ENCODE measurements around the gene RGP1.
A peak's percentile ranks its signal among the peaks of the same experiment; 100 is the strongest.

RGP1 gene

GRCh38 chr9:35743880-35744518, 5.1 kb upstream of the RGP1 start:
- no peak for DNase-seq (ENCODE audit: low read depth in 2 of 2)

DNA sequence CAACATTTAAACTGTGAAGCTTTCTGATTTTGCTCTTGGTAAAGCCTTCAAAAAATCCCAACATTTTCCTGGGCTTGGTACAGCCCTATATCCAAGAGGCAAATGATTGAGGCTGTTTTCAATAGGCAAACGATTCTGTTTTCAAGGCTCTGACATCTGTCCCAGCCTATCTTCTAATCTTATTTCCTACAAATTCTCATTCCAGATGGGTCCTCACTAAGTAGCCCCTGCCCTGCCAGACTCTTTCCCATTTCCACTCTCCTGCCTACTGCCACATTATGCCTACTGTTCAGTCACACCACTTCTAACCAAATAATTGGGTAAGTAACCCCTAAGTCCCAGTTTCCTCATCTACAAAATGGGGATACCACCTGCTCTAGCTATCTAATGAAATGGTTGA, 3.5 kb upstream of the RGP1 start:
- no peak for DNase-seq (ENCODE audit: low read depth in 2 of 2)

DNA sequence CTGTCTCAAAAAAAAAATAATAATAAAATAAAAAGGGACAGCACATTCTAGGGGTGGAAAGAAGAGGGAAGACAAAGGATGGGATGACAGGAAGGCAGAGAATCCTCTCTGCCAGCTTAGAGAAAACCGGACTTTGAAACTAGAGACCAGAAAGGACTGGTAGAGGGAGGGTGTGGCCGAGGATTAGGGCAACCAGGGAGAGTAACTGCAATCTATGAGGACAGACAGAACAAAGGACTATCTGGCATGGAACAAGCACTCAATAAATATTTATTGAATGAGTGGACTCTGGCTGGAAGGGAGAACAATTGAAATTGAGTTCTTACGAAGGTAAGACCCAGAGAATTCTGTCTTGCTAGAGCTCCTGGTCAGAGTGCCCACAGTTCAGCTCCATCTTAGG, 2.5 kb upstream of the RGP1 start:
- DNase-seq (ENCODE audit: low read depth in 2 of 2), result no peak

DNA sequence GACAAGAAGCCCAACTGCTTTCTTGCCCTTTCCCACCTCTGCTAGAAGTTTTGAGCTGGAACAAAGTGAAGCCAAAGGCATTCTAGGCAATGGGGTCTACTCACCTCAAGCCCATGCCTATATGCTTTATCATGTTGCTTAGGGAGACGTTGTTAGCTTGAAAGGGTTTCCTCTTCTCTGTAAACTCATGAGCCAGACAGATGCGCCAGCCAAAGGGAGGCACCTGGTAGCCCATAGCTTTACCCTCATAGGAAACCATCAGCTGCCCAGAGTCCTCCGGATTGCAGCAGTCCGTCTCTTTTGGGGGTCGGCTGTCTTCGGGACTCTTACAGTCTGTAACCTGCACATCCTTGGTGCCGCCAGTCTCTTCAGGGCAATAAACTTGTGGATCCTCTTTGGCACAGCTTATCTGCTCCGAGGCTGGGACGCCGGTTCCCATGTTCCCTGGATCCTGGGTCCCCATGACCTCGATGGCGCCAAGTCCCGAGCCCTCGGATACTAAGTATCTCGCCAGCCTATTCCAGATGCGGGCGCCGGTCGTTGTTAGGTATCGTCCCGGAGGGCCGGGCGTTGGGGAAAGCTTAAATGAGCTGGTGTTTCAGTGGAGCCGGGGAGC, 737 bp upstream of the RGP1 start:
- DNase-seq (ENCODE audit: low read depth in 2 of 2), result no peak

GRCh38 chr9:35749515-35750255, 598 bp downstream of the RGP1 start:
- peak in 1 of 2 experiments; percentile 29 for DNase-seq (ENCODE audit: low read depth in 2 of 2)

DNA sequence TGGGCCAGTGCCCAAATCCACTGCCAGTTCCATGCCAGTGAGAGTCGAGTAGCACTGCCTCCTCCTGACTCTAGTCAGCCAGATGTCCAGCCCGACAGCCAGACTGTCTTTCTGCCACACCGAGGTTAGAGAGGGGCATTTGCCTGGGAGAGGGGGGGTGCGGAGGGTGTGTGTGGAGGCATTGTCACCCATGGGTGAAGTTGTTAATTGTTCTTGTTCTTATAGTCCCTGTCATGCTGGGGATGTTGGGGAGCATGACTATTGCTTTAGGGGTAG, 1.1 kb downstream of the RGP1 start:
- DNase-seq (ENCODE audit: low read depth in 2 of 2), result no peak

DNA sequence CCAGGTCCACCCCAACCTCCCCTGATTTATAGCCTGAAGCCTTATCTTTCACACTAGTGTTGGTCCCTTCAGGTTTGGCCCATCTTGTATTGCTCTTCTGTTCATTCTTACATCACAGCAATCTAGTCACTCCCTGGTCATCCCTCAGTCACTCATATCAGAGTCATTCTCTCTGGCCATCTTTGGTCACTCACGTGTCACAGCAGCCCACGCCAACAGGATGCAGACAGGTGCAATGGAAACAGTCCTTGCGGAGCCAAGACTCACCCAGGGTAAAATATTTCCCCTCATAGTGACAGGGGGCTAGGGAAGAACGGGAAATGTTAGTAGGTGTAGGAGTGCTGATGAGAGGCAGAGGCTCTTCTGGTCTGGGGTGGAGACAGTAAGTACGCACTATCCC, 4.4 kb downstream of the RGP1 start:
- DNase-seq (ENCODE audit: low read depth in 2 of 2), result no peak

- no peak for DNase-seq (ENCODE audit: low read depth in 2 of 2)
Measured at GRCh38 chr9:35754264-35754663, 5.2 kb downstream of the RGP1 start, which contains the start of gene MSMP. MSMP (minus strand) TSS chr9:35754276; CDS start chr9:35754129, 147 bp downstream.

DNA sequence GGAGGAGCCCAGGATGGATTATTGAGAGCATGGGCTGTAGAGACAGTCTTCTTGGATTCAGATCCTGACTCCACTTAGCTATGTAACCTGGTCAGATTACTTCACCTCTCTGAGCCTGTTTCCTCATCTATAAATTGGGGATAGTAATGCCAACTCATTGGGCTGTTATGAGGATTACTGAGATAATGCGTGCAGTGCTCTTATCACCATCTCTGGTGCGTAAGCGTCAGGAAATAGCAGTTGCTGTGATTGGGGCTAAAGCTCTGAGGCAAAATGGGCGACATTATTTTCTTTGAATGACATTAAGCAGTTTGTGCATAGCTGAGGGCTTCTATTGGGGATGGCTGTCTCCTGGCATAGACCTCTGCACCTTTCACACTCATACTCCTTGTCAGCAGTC, 6.0 kb downstream of the RGP1 start:
- no peak for DNase-seq (ENCODE audit: low read depth in 2 of 2)

DNA sequence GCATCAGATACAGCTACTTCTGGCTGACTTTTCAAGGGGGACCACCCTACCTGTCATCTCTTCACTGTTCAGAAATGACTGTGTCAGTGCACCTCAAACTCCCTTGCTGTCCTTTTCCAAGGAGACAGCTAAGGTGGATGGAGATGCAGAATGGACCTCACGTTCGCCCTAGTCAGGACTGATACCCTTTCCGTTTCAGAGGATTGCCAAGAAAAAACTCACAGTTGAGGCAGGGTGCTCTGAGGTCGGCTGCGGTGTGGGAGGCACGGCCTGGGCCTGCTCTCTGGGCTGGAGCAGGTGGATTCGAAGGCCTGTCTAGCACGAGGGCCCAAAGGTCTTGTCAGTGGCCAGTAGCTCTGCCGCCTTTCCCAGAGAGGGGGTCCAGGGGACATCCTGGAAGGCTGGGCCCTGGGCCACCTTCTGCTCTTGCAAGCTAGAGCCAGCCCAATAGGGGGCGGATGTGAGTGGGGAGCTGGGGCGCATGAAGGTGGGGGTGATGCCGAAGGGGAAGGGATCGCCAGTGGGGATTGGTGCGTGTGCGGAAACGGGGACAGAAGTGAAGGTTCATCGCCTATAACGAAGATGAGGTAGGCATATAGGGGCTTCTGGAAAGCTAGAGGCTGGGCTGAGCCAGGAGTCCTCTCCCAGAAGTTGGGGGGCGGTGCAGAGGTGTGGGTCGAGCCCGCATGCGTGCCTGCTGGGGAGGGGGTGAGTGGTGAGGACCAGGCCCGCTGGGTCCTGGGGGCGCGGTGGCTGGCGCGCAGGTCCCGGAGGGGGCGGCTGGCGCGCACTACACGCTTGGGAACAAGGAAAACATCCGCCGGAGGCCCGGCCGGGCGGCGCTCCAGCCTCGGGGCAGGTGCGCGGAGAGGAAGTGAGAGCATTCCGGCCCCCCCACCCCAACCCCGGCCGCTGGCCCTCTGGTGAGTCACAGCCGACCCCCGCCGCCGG, 7.5 kb downstream of the RGP1 start:
- peak; percentile 65 to 84 for DNase-seq (ENCODE audit: low read depth in 2 of 2)

DNA sequence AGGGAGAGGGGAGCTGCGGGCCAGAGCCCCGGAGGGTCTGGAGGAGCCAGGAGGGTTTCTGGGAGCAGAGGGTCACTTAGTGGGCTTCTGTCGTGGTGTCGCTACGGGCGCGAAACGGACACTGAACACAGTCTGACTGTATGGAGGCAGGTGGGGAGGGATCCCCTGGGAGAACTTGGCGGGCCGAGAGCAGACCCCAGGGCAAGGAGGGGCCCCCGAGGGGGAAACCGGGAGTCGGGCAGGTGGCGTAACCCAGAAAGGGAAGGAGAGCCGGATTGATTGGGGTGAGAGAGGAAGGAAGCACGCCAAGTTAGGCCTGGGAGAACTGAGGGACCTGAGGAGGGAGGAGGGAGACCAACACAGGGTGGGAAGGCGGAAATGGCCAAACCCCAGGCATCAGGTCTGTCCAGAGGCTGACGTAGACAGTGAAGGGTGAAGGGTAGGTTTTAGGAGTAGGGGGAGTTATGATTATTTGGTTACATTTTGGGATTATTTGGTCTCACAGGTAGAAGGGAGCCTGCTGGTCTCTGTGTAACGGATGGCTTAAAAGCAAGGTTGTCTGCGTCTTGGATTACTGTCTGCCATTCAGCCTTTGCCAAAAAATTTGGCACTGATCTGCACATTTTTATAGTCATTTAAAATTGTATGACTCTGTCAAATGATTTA, 8.3 kb downstream of the RGP1 start:
- no peak for DNase-seq (ENCODE audit: low read depth in 2 of 2)

DNA sequence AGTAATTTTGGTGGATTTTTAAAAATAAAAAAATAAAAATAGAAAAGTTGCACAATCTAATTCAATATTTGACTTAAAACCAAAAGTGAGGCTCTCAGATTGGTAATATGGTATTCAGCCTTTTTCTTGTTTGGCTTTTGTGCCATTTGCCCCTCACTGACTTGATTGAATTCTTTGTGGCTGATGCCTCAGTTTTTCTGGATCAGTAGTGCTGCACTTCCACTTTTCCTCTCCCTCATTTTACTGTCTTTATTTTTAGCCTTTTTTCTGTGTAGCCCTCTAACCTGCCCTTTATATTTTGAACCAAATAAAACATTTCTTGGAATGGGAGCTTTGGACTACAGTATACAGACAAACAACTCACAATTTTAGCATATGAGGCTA, 8.8 kb downstream of the RGP1 start:
- DNase-seq (ENCODE audit: low read depth in 2 of 2), result no peak

- no peak for DNase-seq (ENCODE audit: low read depth in 2 of 2)
Measured at GRCh38 chr9:35758475-35759050, 9.5 kb downstream of the RGP1 start.

DNA sequence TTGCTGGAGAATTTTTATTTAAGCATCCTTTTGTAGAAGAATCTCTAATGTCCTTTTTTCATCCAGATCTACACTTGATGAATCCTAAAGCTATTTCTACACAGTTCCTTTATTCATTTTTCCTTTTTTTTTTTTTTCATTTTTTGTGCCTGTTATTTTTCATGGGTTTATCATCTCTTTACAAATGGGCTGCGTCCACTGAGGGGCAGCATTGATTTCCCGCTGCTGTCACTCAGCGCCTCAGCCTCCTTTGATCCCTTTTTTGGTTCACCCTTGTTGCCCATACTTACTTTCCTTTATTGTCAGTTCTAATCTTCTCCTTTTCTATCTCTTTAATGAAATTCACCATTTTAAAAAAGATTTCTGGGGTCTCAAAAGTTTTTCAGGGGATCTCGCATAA, 10.7 kb downstream of the RGP1 start:
- no peak for DNase-seq (ENCODE audit: low read depth in 2 of 2)

- DNase-seq (ENCODE audit: low read depth in 2 of 2), result no peak
Measured at GRCh38 chr9:35760651-35761050, 11.6 kb downstream of the RGP1 start.

DNA sequence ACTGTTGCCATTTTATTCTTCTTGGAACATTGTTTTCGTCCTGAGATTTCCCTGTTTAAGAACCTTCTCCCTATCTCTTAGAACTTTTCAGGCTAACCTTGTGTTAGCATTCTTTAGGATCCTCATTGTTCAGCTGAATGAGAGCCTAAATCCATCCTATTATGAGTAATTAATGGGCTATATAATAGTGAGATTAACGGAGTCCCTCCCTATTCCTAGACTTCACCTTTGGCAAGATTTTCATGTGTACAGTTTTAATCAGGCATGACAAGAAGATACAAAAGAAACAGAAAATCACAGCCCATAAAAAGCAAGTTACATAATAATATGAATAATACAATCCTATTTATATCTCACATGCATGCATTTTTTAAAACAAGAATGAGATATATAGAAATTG, 14.1 kb downstream of the RGP1 start:
- no peak for DNase-seq (ENCODE audit: low read depth in 2 of 2)

DNA sequence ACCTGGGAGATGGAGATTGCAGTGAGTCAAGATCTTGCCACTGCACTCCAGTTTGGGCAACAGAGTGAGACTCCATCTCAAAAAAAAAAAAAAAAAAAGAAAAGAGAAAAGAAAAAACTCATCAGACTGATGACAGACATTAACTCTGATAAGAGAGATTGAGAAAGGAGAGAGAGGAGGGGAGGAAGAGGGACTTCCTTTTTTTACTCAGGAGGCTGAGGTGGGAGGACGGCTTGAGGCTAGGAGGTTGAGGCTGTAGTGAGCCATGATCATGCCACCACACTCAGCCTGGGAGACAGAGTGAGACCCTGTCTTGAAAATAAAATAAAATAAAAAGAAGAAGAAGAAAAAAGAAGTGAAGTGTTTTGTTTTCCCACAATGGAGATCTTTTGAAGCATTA, 14.7 kb downstream of the RGP1 start:
- no peak for DNase-seq (ENCODE audit: low read depth in 2 of 2)

GRCh38 chr9:35766997-35767396, 17.9 kb downstream of the RGP1 start:
- no peak for DNase-seq (ENCODE audit: low read depth in 2 of 2)

- no peak for DNase-seq (ENCODE audit: low read depth in 2 of 2)
Measured at GRCh38 chr9:35767458-35767857, 18.4 kb downstream of the RGP1 start.

DNA sequence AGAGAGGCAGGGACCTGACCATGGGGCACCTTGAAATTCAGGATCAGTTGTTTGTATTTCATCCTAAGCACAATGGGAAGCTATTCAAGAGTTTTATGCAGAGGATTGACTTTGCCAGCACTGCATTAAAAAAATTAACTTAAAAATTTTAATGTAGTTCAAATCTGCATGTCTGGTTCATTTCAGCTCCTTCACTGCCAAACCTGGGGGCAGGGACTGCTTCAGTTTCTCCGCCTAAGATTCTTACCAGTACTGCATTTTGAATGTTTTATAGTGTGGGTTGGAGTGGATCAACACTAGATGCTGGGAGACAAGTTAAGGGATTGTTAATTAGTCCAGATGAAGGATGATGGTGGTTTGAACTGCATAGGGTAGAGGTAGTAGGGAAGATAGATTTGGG, 20.7 kb downstream of the RGP1 start:
- no peak for DNase-seq (ENCODE audit: low read depth in 2 of 2)

- DNase-seq (ENCODE audit: low read depth in 2 of 2), result no peak
Measured at GRCh38 chr9:35771075-35771433, 22.0 kb downstream of the RGP1 start.

DNA sequence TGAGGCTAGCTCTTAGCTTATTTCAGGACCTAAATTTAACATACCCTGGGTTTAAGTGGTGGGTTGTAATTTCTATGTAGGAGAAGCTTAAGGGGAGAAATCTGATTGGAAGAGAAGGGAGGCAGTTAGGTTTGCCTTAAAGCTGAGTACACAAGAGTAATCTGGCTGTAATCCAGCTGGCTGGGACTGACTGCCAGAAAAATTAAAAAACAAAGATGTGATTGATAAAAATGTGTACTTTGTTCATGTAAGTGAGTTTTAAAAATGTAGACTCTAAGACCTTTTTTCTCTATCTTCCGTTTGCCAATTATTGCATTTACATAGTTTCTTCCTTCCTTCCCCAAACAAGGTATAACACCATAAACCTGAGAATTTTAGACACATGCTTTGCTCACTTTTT, 22.4 kb downstream of the RGP1 start:
- DNase-seq (ENCODE audit: low read depth in 2 of 2), result no peak
